Adrenal gland (tissue), 5 donors: ENCODE data around the gene ADPRS.

ENCODE experiments used
- POLR2A ChIP-seq, 2 donors: fragments of 450-650 bp; IDR thresholded peaks; one replicate each; pipeline ENCODE4 v1.6.1; 2017; ENCODE audit warnings: antibody characterized with exemption in 2 of 2, mild to moderate bottlenecking in 2 of 2, moderate library complexity in 1 of 2
- TF ChIP-seq, protein P1 (sequence below), 6 experiments: fragments of 450-650 bp in 4 of 6; fragments of 200-600 bp in 2 of 6; sonication (generic) in 1 of 6; IDR thresholded peaks; 1 replicate in 5 of 6; 2 replicates in 1 of 6; pipeline versions ENCODE4 v1.5.1 to v1.8.0; 2016 to 2021; ENCODE audit warnings: antibody characterized with exemption in 6 of 6, mild to moderate bottlenecking in 2 of 6, moderate library complexity in 1 of 6
- donor health status: DM: no; HTN: no; CAD: no.

DNA sequence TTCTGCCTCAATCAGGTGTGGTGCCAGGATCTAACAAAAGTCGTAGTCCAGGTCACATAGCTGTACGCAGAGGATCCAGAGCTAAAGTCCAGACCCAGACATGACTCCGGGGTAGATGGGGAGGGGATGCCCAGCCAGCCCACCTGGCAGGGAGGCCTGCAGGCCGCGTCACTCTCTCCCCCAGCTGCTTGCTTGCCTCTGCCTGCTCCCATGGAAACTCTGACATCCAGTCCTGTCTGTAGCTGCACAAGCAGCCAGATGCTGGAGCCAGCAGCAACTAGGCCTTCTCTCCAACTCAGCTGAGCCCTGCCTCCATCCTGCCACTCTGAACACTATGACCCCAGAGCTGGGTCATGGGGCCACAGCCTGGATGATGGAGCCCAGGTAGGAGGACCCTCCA lies 28.2 kb downstream of the ADPRS start:
- TF ChIP-seq, protein P1, sequence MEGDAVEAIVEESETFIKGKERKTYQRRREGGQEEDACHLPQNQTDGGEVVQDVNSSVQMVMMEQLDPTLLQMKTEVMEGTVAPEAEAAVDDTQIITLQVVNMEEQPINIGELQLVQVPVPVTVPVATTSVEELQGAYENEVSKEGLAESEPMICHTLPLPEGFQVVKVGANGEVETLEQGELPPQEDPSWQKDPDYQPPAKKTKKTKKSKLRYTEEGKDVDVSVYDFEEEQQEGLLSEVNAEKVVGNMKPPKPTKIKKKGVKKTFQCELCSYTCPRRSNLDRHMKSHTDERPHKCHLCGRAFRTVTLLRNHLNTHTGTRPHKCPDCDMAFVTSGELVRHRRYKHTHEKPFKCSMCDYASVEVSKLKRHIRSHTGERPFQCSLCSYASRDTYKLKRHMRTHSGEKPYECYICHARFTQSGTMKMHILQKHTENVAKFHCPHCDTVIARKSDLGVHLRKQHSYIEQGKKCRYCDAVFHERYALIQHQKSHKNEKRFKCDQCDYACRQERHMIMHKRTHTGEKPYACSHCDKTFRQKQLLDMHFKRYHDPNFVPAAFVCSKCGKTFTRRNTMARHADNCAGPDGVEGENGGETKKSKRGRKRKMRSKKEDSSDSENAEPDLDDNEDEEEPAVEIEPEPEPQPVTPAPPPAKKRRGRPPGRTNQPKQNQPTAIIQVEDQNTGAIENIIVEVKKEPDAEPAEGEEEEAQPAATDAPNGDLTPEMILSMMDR (IDR thresholded peaks at IDR 0.05), result no peak
- no peak for TF ChIP-seq POLR2A (IDR thresholded peaks at IDR 0.05)
